ENCODE results near the gene CRHR2.

The CRHR2 gene

GRCh38 chr7:30682212-30683083 lies at the start of gene CRHR2:
CRHR2 (minus strand) TSS chr7:30682456; CDS start chr7:30682280, 176 bp downstream.
- H3K27me3 ChIP-seq (ENCODE audit: control insufficient read depth, insufficient read depth, low read length), result peaks cover 60% of the 10 kb centered on the region
- H3K9ac ChIP-seq (ENCODE audit: low read depth, low read length), result no peak within 1 kb of the TSS
- H3K9me3 ChIP-seq (ENCODE audit: control insufficient read depth, insufficient read depth, low read length), result no peaks in the 10 kb centered on the region
- H3K4me1 ChIP-seq (ENCODE audit: control insufficient read depth, insufficient read depth, low read length), result peaks cover 12% of the 10 kb centered on the region
- no peaks in the 10 kb centered on the region for H3K36me3 ChIP-seq (ENCODE audit: control insufficient read depth, insufficient read depth, low read length)
- peak within 1 kb of the TSS; percentile 70 for H3K4me3 ChIP-seq (ENCODE audit: low read depth, low read length)

- no peaks in the 10 kb centered on the region for H3K27me3 ChIP-seq (ENCODE audit: control insufficient read depth, insufficient read depth, low read length)
- H3K4me1 ChIP-seq (ENCODE audit: control insufficient read depth, insufficient read depth, low read length), result peaks cover 9% of the 10 kb centered on the region
- H3K9ac ChIP-seq (ENCODE audit: low read depth, low read length), result peak overlapping the region; percentile 24
- H3K9me3 ChIP-seq (ENCODE audit: control insufficient read depth, insufficient read depth, low read length), result no peaks in the 10 kb centered on the region
- H3K4me3 ChIP-seq (ENCODE audit: low read depth, low read length), result no peak overlapping the region
- H3K36me3 ChIP-seq (ENCODE audit: control insufficient read depth, insufficient read depth, low read length), result no peaks in the 10 kb centered on the region
Observed at GRCh38 chr7:30731581-30731980, 49.3 kb upstream of the CRHR2 start.

- Histone ChIP-seq H3K9ac (ENCODE audit: low read depth, low read length) (peak overlapping the region; percentile 24), H3K27me3 (ENCODE audit: control insufficient read depth, insufficient read depth, low read length) (no peaks in the 10 kb centered on the region), H3K4me1 (ENCODE audit: control insufficient read depth, insufficient read depth, low read length) (peaks cover 9% of the 10 kb centered on the region), H3K4me3 (ENCODE audit: low read depth, low read length) (no peak overlapping the region), H3K36me3 (ENCODE audit: control insufficient read depth, insufficient read depth, low read length) (no peaks in the 10 kb centered on the region), H3K9me3 (ENCODE audit: control insufficient read depth, insufficient read depth, low read length) (no peaks in the 10 kb centered on the region)
Observed at GRCh38 chr7:30730996-30731395, 48.7 kb upstream of the CRHR2 start.

GRCh38 chr7:30730097-30730496 lies 47.8 kb upstream of the CRHR2 start:
- Histone ChIP-seq H3K4me3 (ENCODE audit: low read depth, low read length) (no peak overlapping the region), H3K9ac (ENCODE audit: low read depth, low read length) (no peak overlapping the region), H3K36me3 (ENCODE audit: control insufficient read depth, insufficient read depth, low read length) (no peaks in the 10 kb centered on the region), H3K27me3 (ENCODE audit: control insufficient read depth, insufficient read depth, low read length) (no peaks in the 10 kb centered on the region), H3K4me1 (ENCODE audit: control insufficient read depth, insufficient read depth, low read length) (peaks cover 9% of the 10 kb centered on the region), H3K9me3 (ENCODE audit: control insufficient read depth, insufficient read depth, low read length) (no peaks in the 10 kb centered on the region)

- Histone ChIP-seq H3K4me3 (ENCODE audit: low read depth, low read length) (no peak overlapping the region), H3K36me3 (ENCODE audit: control insufficient read depth, insufficient read depth, low read length) (no peaks in the 10 kb centered on the region), H3K9ac (ENCODE audit: low read depth, low read length) (no peak overlapping the region), H3K4me1 (ENCODE audit: control insufficient read depth, insufficient read depth, low read length) (peaks cover 9% of the 10 kb centered on the region), H3K27me3 (ENCODE audit: control insufficient read depth, insufficient read depth, low read length) (peaks cover 4% of the 10 kb centered on the region), H3K9me3 (ENCODE audit: control insufficient read depth, insufficient read depth, low read length) (no peaks in the 10 kb centered on the region)
Observed at GRCh38 chr7:30729642-30730041, 47.4 kb upstream of the CRHR2 start.

- no peak overlapping the region for H3K9ac ChIP-seq (ENCODE audit: low read depth, low read length)
- H3K4me1 ChIP-seq (ENCODE audit: control insufficient read depth, insufficient read depth, low read length), result peaks cover 9% of the 10 kb centered on the region
- H3K27me3 ChIP-seq (ENCODE audit: control insufficient read depth, insufficient read depth, low read length), result peaks cover 4% of the 10 kb centered on the region
- no peak overlapping the region for H3K4me3 ChIP-seq (ENCODE audit: low read depth, low read length)
- H3K9me3 ChIP-seq (ENCODE audit: control insufficient read depth, insufficient read depth, low read length), result no peaks in the 10 kb centered on the region
- no peaks in the 10 kb centered on the region for H3K36me3 ChIP-seq (ENCODE audit: control insufficient read depth, insufficient read depth, low read length)
Observed at GRCh38 chr7:30728591-30729100, 46.4 kb upstream of the CRHR2 start.

- peaks cover 4% of the 10 kb centered on the region for H3K27me3 ChIP-seq (ENCODE audit: control insufficient read depth, insufficient read depth, low read length)
- no peaks in the 10 kb centered on the region for H3K9me3 ChIP-seq (ENCODE audit: control insufficient read depth, insufficient read depth, low read length)
- H3K36me3 ChIP-seq (ENCODE audit: control insufficient read depth, insufficient read depth, low read length), result no peaks in the 10 kb centered on the region
- H3K9ac ChIP-seq (ENCODE audit: low read depth, low read length), result no peak overlapping the region
- peak overlapping the region; percentile 18 for H3K4me3 ChIP-seq (ENCODE audit: low read depth, low read length)
- H3K4me1 ChIP-seq (ENCODE audit: control insufficient read depth, insufficient read depth, low read length), result peaks cover 9% of the 10 kb centered on the region
Observed at GRCh38 chr7:30727061-30727945, 45.0 kb upstream of the CRHR2 start.

- Histone ChIP-seq H3K4me1 (ENCODE audit: control insufficient read depth, insufficient read depth, low read length) (peaks cover 9% of the 10 kb centered on the region), H3K9ac (ENCODE audit: low read depth, low read length) (no peak overlapping the region), H3K4me3 (ENCODE audit: low read depth, low read length) (no peak overlapping the region), H3K27me3 (ENCODE audit: control insufficient read depth, insufficient read depth, low read length) (peaks cover 4% of the 10 kb centered on the region), H3K9me3 (ENCODE audit: control insufficient read depth, insufficient read depth, low read length) (no peaks in the 10 kb centered on the region), H3K36me3 (ENCODE audit: control insufficient read depth, insufficient read depth, low read length) (no peaks in the 10 kb centered on the region)
Observed at GRCh38 chr7:30726296-30727006, 44.2 kb upstream of the CRHR2 start.

- H3K27me3 ChIP-seq (ENCODE audit: control insufficient read depth, insufficient read depth, low read length), result peaks cover 4% of the 10 kb centered on the region
Observed at GRCh38 chr7:30723776-30724175, 41.5 kb upstream of the CRHR2 start.

GRCh38 chr7:30722671-30723070 lies 40.4 kb upstream of the CRHR2 start:
- Histone ChIP-seq H3K36me3 (ENCODE audit: control insufficient read depth, insufficient read depth, low read length) (no peaks in the 10 kb centered on the region), H3K27me3 (ENCODE audit: control insufficient read depth, insufficient read depth, low read length) (peaks cover 4% of the 10 kb centered on the region), H3K9me3 (ENCODE audit: control insufficient read depth, insufficient read depth, low read length) (peaks cover 4% of the 10 kb centered on the region), H3K4me3 (ENCODE audit: low read depth, low read length) (no peak overlapping the region), H3K4me1 (ENCODE audit: control insufficient read depth, insufficient read depth, low read length) (peaks cover 7% of the 10 kb centered on the region), H3K9ac (ENCODE audit: low read depth, low read length) (no peak overlapping the region)

More at GRCh38 chr7:30723776-30724175, 41.5 kb upstream of the CRHR2 start:
- no peak overlapping the region for H3K9ac ChIP-seq (ENCODE audit: low read depth, low read length)
- peaks cover 9% of the 10 kb centered on the region for H3K4me1 ChIP-seq (ENCODE audit: control insufficient read depth, insufficient read depth, low read length)
- peaks cover 4% of the 10 kb centered on the region for H3K9me3 ChIP-seq (ENCODE audit: control insufficient read depth, insufficient read depth, low read length)
- H3K4me3 ChIP-seq (ENCODE audit: low read depth, low read length), result no peak overlapping the region
- H3K36me3 ChIP-seq (ENCODE audit: control insufficient read depth, insufficient read depth, low read length), result no peaks in the 10 kb centered on the region

GRCh38 chr7:30722187-30722586 lies 39.9 kb upstream of the CRHR2 start:
- H3K9me3 ChIP-seq (ENCODE audit: control insufficient read depth, insufficient read depth, low read length), result peaks cover 4% of the 10 kb centered on the region
- H3K9ac ChIP-seq (ENCODE audit: low read depth, low read length), result no peak overlapping the region
- H3K36me3 ChIP-seq (ENCODE audit: control insufficient read depth, insufficient read depth, low read length), result no peaks in the 10 kb centered on the region
- H3K27me3 ChIP-seq (ENCODE audit: control insufficient read depth, insufficient read depth, low read length), result peaks cover 4% of the 10 kb centered on the region
- no peak overlapping the region for H3K4me3 ChIP-seq (ENCODE audit: low read depth, low read length)
- peaks cover 3% of the 10 kb centered on the region for H3K4me1 ChIP-seq (ENCODE audit: control insufficient read depth, insufficient read depth, low read length)
